CD4-positive, alpha-beta T cell treated with Interleukin-1 beta for 1 hour (primary cell): ENCODE measurements around the gene PDGFD.
"Not testable (repeated sequence)": the region's sequence is repeated elsewhere in the genome, so short reads cannot be mapped to it uniquely, and the experiment has no call there.

Experiments used
- DNase-seq, 2 donors: peaks; one replicate each; pipeline ENCODE4 v3.0.0-alpha.2; 2020 to 2022

Gene PDGFD

DNA sequence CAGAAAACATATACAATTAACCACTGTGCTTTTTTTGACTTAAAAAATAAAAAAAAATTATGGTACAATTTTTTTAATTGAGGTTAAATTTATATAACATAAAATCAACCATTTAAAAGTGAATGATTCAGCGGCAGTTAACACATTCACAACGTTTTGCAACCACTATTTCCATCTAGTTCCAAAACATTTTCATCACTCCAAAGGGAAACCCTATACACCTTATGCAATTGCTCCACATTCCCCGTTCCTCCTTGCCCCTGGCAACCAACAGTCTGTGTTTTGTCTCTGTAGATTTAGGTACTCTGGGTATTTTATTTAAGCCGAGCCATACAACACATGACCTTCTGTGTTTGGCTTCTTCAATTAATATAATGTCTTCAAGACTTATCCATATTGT is 112.2 kb downstream of the PDGFD start:
- DNase-seq: no peak

GRCh38 chr11:104049116-104049515 is 114.8 kb downstream of the PDGFD start:
- no peak for DNase-seq

DNA sequence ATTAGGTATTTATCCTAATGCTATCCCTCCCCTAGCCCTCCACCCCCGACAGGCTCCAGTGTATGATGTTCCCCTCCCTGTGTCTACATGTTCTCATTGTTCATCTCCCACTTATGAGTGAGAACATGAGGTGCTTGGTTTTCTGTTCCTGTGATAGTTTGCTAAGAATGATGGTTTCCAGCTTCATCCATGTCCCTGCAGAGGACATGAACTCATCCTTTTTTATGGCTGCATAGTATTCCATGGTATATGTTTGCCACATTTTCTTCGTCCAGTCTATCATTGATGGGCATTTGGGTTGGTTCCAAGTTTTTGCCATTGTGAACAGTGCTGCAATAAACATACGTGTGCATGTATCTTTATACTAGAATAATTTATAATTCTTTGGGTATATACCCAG is 117.1 kb downstream of the PDGFD start:
- DNase-seq: not testable (repeated sequence)

DNA sequence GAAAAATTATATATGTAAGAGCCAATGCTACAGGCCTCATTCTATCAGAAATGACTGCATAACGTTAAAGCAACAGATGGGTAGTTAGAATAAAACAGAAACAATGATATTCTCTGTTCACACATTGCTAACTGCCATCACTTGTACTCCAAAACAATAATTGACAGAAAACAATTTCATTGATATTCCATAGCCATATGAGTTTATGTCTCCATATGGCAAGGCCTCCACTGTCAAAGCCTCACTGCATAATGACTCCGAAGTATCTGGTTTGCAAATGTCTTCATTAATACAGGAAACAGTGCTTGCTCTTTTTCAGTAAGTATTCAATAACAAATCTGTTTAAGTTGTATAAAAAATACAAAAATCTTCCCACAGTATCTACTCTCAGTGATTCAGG is 117.6 kb downstream of the PDGFD start:
- DNase-seq: no peak

DNA sequence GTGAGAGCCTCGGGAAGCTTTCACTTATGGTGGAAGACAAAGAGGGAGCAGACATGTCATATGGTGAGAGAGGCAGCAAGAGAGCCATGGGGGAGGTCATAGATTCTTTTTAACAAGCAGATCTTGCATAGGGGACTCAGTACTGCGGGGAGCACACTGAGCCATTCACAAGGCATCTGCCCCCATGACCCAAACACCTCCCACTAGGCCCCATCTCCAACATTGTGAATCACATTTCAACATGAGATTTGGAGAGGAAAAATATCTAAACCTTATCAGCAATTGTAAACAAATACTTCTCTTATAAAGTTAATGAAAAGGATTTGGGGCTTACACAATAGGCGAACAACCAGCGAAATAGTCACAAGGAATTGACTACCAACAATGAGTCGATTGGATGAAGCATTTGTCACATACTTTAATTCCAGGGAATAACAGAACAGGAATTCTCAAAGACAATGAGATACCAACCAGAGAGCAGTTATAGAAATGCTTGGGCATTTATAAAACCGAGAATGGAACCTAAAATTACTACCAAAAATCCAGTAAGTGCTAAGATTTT is 120.2 kb downstream of the PDGFD start:
- DNase-seq: no peak

- no peak for DNase-seq
These were observed 120.8 kb downstream of the PDGFD start for GRCh38 chr11:104043142-104043541.

GRCh38 chr11:104041792-104042191 is 122.2 kb downstream of the PDGFD start:
- DNase-seq: no peak

DNA sequence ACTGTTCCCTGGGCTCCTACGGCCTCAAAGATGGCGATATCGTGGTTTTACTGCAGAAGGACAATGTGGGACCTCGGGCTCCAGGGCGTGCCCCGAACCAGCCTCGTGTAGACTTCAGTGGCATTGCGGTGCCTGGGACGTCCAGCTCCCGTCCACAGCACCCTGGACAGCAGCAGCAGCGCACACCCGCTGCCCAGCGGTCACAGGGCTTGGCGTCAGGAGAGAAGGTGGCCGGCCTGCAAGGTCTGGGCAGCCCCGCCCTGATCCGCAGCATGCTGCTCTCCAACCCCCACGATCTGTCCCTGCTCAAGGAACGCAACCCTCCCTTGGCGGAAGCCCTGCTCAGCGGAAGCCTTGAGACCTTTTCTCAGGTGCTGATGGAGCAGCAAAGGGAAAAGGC is 127.0 kb downstream of the PDGFD start:
- no peak for DNase-seq

- DNase-seq: no peak
These were observed 127.4 kb downstream of the PDGFD start, which contains the start of gene DDI1 for GRCh38 chr11:104036588-104036987. DDI1 (plus strand) TSS chr11:104036640; CDS start chr11:104036823, 183 bp downstream.

DNA sequence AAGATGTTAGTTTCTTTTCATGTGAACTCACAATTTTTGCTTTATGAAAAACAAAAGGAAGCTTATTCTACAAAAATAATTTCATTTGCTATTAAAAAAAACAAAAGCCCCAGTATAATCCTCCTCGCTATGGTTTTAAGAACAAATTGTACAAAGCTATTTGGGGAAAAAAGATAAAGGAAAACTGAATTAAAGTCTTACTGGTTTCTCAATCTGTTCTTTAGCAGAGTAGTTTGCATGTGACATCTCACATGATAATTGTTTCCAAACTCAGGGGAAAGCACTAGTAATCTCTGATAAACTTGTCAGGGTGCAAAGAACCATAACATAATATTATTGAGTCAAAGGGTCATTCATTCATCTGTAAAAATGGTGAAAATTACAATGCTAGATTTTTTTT is 130.4 kb downstream of the PDGFD start:
- no peak for DNase-seq

GRCh38 chr11:104033134-104033533 is 130.8 kb downstream of the PDGFD start:
- DNase-seq: no peak

DNA sequence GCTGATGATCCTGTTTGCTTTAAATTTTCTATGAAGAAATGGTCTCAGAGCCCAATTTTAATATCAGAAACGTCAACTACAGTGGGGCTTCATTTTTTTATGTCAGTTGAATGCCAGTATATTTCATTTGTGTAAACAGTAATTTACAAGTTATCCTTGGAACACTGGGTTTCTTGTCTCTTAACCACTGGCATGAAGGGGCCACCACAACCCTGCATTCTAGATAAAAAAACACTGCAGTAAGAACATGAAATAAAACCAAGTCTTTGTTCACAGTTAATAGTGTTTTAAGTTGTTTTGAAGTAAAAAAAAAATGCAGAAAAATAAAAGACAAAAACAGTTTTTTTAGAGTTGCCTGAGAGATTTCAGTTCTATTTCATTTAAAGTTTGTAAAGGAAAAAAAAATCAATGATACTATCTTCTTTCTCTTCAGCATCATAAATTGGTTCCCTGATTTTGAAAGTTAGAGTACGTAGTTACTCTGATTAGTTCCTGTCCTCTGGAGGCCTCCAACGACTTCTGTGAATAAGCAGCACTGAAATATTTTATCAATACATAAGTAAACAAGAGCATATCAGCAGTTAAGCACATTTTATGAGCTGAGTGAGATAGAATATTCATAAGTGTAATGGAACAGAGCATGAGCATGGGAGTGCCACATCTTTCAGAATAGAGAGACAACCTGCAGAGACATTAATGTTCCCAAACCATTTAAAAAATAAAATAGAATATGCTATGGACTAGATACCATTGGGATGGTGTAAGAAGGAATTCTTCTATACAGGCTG is 135.3 kb downstream of the PDGFD start:
- no peak for DNase-seq

- DNase-seq: no peak
These were observed 139.4 kb downstream of the PDGFD start for GRCh38 chr11:104024572-104024971.

- DNase-seq: no peak
These were observed 148.1 kb downstream of the PDGFD start for GRCh38 chr11:104015649-104016415.

GRCh38 chr11:104011044-104011443 is 152.9 kb downstream of the PDGFD start:
- DNase-seq: no peak

DNA sequence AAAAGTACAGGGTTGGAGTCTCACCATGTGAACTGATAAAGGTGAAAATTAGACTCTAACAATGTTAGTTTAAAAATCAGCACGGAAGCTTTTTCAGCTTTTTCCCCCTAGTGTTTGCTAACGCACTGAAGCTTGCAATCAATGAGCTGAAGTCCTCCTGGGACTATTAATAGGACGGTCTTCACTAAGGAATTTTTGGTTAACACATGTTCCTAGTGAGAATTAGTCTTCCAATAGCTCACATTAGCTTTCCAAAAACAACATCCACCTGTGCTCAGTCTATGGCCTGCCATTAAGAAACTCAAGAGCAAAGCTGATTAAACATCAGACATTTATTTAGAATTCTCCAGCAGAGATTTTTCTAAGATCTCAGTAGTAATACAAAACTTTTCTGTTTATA is 154.2 kb downstream of the PDGFD start:
- no peak for DNase-seq

DNA sequence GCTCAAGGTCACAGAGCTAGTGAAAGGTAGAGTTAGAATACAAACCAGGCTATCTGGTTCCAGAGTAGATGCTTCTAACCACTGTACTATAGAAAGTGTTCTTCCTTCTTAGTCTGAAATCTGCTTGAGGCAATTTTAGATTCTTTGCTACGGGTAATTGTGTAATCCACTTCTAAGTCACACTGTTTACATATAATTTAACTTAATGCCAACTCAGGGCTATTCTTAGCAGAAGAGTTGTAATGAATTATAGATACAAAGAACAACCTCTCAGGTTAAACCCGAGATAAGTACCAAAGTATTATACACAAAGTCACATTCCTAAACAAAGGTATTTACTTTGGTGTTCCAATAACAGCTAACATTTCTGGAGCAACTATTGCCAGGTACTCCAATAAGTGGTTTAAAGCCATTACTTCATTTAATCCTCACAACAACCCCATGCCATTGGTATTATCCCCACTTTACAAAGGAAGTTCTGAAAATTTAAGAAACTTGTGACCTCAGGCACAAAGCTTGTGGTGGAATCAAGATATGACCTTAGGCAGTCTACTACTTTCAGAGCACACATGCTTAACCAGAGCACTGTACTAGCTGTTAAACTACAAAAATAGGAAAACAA is 158.6 kb downstream of the PDGFD start:
- no peak for DNase-seq

- no peak for DNase-seq
These were observed 160.5 kb downstream of the PDGFD start for GRCh38 chr11:104003491-104003890.

GRCh38 chr11:104001561-104002056 is 162.3 kb downstream of the PDGFD start:
- no peak for DNase-seq

GRCh38 chr11:104000798-104001197 is 163.1 kb downstream of the PDGFD start:
- DNase-seq: no peak

GRCh38 chr11:103998826-103999508 is 165.0 kb downstream of the PDGFD start:
- DNase-seq: no peak

- no peak for DNase-seq
These were observed 166.9 kb downstream of the PDGFD start for GRCh38 chr11:103997082-103997481.

- DNase-seq: no peak
These were observed 168.1 kb downstream of the PDGFD start for GRCh38 chr11:103995896-103996295.
